GM12878 (cell line): ENCODE measurements around the gene RCL1. TPM values are rescaled to one million over a fixed set of nuclear protein-coding genes. Genes with fewer than 3 reads are reported as not detected.

ENCODE experiments used
- ATAC-seq: fragments of 200-7000 bp; cut with Tn5 transposase; 3 replicates; pipeline ENCODE4 v1.9.1; 2020; ENCODE audit warnings: mild to moderate bottlenecking, moderate library complexity
- BruUV-seq: library from RNA; stranded (reverse); fragments of 400-500 nt; replicated peaks from 2 replicates; lab custom pipeline; 2021; lab: Mats Ljungman, UMichigan
- CTCF ChIA-PET: fragments of 300-600 bp; sonication (Branson Sonifier 250); formaldehyde crosslinking; extraction: SDS; loops from one replicate; lab custom pipeline; 2021; ENCODE audit warnings: inconsistent platforms; lab: Yijun Ruan, JAX
- POLR2A ChIA-PET: fragments of 350-600 bp; formaldehyde crosslinking; extraction: SDS; loops from one replicate; lab custom pipeline; 2021; ENCODE audit warnings: inconsistent platforms; lab: Charles Lee
- RAD21 ChIA-PET: fragments of 300-600 bp; sonication (Branson Sonifier 250); formaldehyde crosslinking; loops from one replicate; lab custom pipeline; 2023; ENCODE audit warnings: antibody characterized with exemption; ENCODE audit not compliant: unreplicated experiment; lab: Charles Lee
- SMC1A ChIA-PET: fragments of 300-600 bp; sonication (Branson Sonifier 250); formaldehyde crosslinking; loops from one replicate; lab custom pipeline; 2023; ENCODE audit not compliant: unreplicated experiment, uncharacterized antibody; lab: Charles Lee
- DNase-seq: peaks from one replicate; pipeline ENCODE4 v3.0.0-alpha.2; 2011; ENCODE audit warnings: low read depth, low spot score
- FAIRE-seq: peaks from 3 replicates; lab custom pipeline; 2011; peaks lifted over from hg19 to GRCh38; lab: Jason Lieb, UNC
- H2AFZ ChIP-seq: 2 replicates; pipeline ENCODE4 v1.6.0; 2011; ENCODE audit warnings: low read depth, low read length, control low read depth; ENCODE audit not compliant: control insufficient read depth
- H3K27ac ChIP-seq: 2 replicates; pipeline ENCODE4 v1.5.1; 2011; ENCODE audit warnings: control low read depth; ENCODE audit not compliant: control insufficient read depth, insufficient read depth
- H3K27me3 ChIP-seq, 2 experiments: replicated peaks in 1 of 2; 2 replicates each; pipeline versions ENCODE4 v1.6.0 to v1.6.1; 2011; ENCODE audit warnings: low read length in 1 of 2; ENCODE audit not compliant: control insufficient read depth in 2 of 2, insufficient read depth in 2 of 2
- H3K36me3 ChIP-seq, 2 experiments: 2 replicates each; pipeline ENCODE4 v1.5.1; 2011; ENCODE audit warnings: low read length in 1 of 2; ENCODE audit not compliant: control insufficient read depth in 2 of 2, insufficient read depth in 2 of 2
- H3K4me1 ChIP-seq: 2 replicates; pipeline ENCODE4 v1.6.1; 2011; ENCODE audit warnings: mild to moderate bottlenecking, low read length, moderate library complexity, mixed read lengths; ENCODE audit not compliant: control insufficient read depth, insufficient read depth
- H3K4me2 ChIP-seq: 2 replicates; pipeline ENCODE4 v1.6.0; 2011; ENCODE audit warnings: control low read depth; ENCODE audit not compliant: control insufficient read depth, insufficient read depth
- H3K4me3 ChIP-seq: fragments of 200-600 bp; sonication (generic); 2 replicates; pipeline ENCODE4 v1.5.1; 2016
- H3K79me2 ChIP-seq: 2 replicates; pipeline ENCODE4 v1.6.0; 2011; ENCODE audit warnings: low read length; ENCODE audit not compliant: control insufficient read depth, insufficient read depth
- H3K9ac ChIP-seq: 2 replicates; pipeline ENCODE4 v1.8.0; 2011; ENCODE audit warnings: low read length, control low read depth, mixed read lengths; ENCODE audit not compliant: control insufficient read depth, insufficient read depth
- H3K9me3 ChIP-seq: replicated peaks from 3 replicates; pipeline ENCODE4 v1.5.1; 2011; ENCODE audit warnings: mild to moderate bottlenecking, low read length; ENCODE audit not compliant: control insufficient read depth, insufficient read depth
- H4K20me1 ChIP-seq: 2 replicates; pipeline ENCODE4 v1.6.0; 2011; ENCODE audit not compliant: control insufficient read depth, insufficient read depth
- ASH2L ChIP-seq: fragments of 300-600, 200-600 bp; sonication (generic); IDR thresholded peaks from 2 replicates; pipeline ENCODE4 v1.6.1; 2017; ENCODE audit warnings: low read depth, mild to moderate bottlenecking, borderline replicate concordance
- ATF7 ChIP-seq: fragments of 450-650 bp; IDR thresholded peaks from 2 replicates; pipeline ENCODE4 v1.6.1; 2016; ENCODE audit warnings: low read depth, mild to moderate bottlenecking
- CREB1 ChIP-seq: IDR thresholded peaks from 2 replicates; pipeline ENCODE4 v1.6.1; 2012; ENCODE audit warnings: low read depth, mild to moderate bottlenecking, inconsistent platforms
- FOXM1 ChIP-seq: IDR thresholded peaks from 2 replicates; pipeline ENCODE4 v1.6.1; 2012; ENCODE audit warnings: low read depth, mild to moderate bottlenecking, inconsistent platforms, low read length, moderate library complexity
- HDGF ChIP-seq: fragments of 450-650 bp; IDR thresholded peaks from 2 replicates; pipeline ENCODE4 v1.6.1; 2016; ENCODE audit warnings: antibody characterized with exemption
- MEF2A ChIP-seq: IDR thresholded peaks from 2 replicates; pipeline ENCODE4 v1.6.1; 2011; ENCODE audit warnings: low read depth, mild to moderate bottlenecking, low read length, moderate library complexity; ENCODE audit not compliant: insufficient read depth
- MTA2 ChIP-seq: fragments of 450-650 bp; IDR thresholded peaks from 2 replicates; pipeline ENCODE4 v1.6.1; 2016; ENCODE audit warnings: low read depth, mild to moderate bottlenecking, moderate library complexity
- NFYA ChIP-seq: IDR thresholded peaks from 2 replicates; pipeline ENCODE4 v1.6.1; 2011; ENCODE audit warnings: low read depth, mild to moderate bottlenecking, low read length, improper control_type of control experiment, borderline replicate concordance
- POLR2AphosphoS5 ChIP-seq: IDR thresholded peaks from 2 replicates; pipeline ENCODE4 v1.6.1; 2011; ENCODE audit warnings: mild to moderate bottlenecking, low read length, inconsistent platforms
- RB1 ChIP-seq: fragments of 450-650 bp; formaldehyde crosslinking; IDR thresholded peaks from 2 replicates; pipeline ENCODE4 v1.6.1; 2017; ENCODE audit warnings: mild to moderate bottlenecking, borderline replicate concordance
- SIX5 ChIP-seq: IDR thresholded peaks from 2 replicates; pipeline ENCODE4 v1.6.1; 2011; ENCODE audit warnings: mild to moderate bottlenecking, low read depth, low read length, moderate library complexity; ENCODE audit not compliant: severe bottlenecking
- TCF12 ChIP-seq: IDR thresholded peaks from 2 replicates; pipeline ENCODE4 v1.6.1; 2011; ENCODE audit warnings: low read depth, mild to moderate bottlenecking, low read length
- ZNF207 ChIP-seq: fragments of 450-650 bp; IDR thresholded peaks from 2 replicates; pipeline ENCODE4 v1.6.1; 2014; ENCODE audit warnings: antibody characterized with exemption, mild to moderate bottlenecking, borderline replicate concordance
- WGBS: methylation state at CpG from one replicate; pipeline ENCODE4 v1.1.6; 2016; ENCODE audit warnings: low lambda C conversion rate; ENCODE audit not compliant: insufficient replicate concordance, insufficient coverage; ENCODE audit errors: missing lambda C conversion rate; 5-methylcytosine and 5-hydroxymethylcytosine counted together
- in situ Hi-C: fragments of 300-500 bp; cut with MboI; formaldehyde crosslinking; loops from 9 replicates; pipeline ENCODE4 v1.14.3; 2018; ENCODE audit warnings: mixed read lengths
- intact Hi-C: fragments of 100-400 bp; cut with micrococcal nuclease; formaldehyde crosslinking; loops from one replicate; pipeline ENCODE4 v1.14.2; 2022; ENCODE audit not compliant: unreplicated experiment
- polyA plus RNA-seq, 11 experiments: library from polyadenylated mRNA; depleted of rRNA in 4 of 11; unstranded in 6 of 11; stranded (reverse) in 5 of 11; fragments of >200 nt; fragmentation: Nextera tagmentation in 4 of 11; fragmentation: Illumina TruSeq in 1 of 11; extraction: Ambion mirVana in 4 of 11; extraction: Trizol in 1 of 11; gene quantifications; 1 replicate in 1 of 11; 2 replicates in 10 of 11; pipeline versions ENCODE4 v1.2.1 to v1.2.3, GENCODE V29; 2011 to 2016; ENCODE audit warnings: inconsistent platforms in 2 of 11, missing spikeins in 2 of 11, low read depth in 1 of 11
- total RNA-seq, 4 experiments: library from RNA; depleted of rRNA in 3 of 4; stranded (reverse); fragments of >200 nt in 3 of 4; fragmentation: Illumina TruSeq in 1 of 4; extraction: Trizol in 1 of 4; gene quantifications; 2 replicates each; pipeline versions ENCODE4 v1.2.1 to v1.2.3, GENCODE V29; 2013 to 2021
- TF ChIP-seq, protein P1 (sequence below): IDR thresholded peaks from 2 replicates; pipeline ENCODE4 v1.6.1; 2012; ENCODE audit warnings: low read depth, low read length, improper control_type of control experiment
- TF ChIP-seq, protein P2 (sequence below): fragments of 150-350 bp; IDR thresholded peaks from 2 replicates; pipeline ENCODE4 v1.6.1; 2016; ENCODE audit warnings: low read depth, low read length
- TF ChIP-seq, protein P3 (sequence below): fragments of 450-650 bp; formaldehyde crosslinking; IDR thresholded peaks from 2 replicates; pipeline ENCODE4 v1.5.0; 2022; ENCODE audit warnings: mild to moderate bottlenecking, missing genetic modification characterization

The RCL1 gene
- total and polyA plus RNA-seq, 10 of the 15 experiments (the other 5 are each of a cell fraction or from before 2014, with no cell fraction given): 21.1 to 46.8 (median 30.5) TPM

DNA sequence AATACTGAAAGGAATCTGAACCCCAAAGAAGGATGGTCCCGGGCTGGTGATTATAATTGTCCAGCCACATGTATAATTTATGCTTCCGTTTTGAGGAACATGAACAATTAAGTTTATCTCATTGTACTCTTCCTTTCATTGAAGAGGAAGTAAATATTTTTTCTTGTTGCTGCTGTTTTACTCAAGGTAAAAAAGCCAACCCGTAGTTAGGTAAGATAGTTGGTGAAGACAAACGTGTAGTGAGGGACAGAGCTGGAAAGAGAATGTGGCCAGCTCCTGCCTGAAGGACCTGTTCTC is 5.1 kb downstream of the RCL1 start:
- in situ Hi-C loops (no loop called here), intact Hi-C loops (loop anchor here (10.0 kb wide), 1 partner anchor 187 kb away; the partner anchor contains the start of gene JAK2)
- no TSS peak for BruUV-seq
- ChIA-PET SMC1A (interaction anchor here (0.7 to 3.2 kb wide), 10 partner anchors 11 to 192 kb away, joined by 3 to 16 read pairs (median 4); partner anchors contain the start of gene JAK2), POLR2A (interaction anchor here (1.3 kb wide), 1 partner anchor 17 kb away, joined by 6 read pairs; no protein-coding TSS in a partner anchor), CTCF (interaction anchor here (0.6 to 3.9 kb wide), 16 partner anchors 10 to 389 kb away, joined by 3 to 18 read pairs (median 4); no protein-coding TSS in a partner anchor), RAD21 (interaction anchor here (0.9 to 1.8 kb wide), 4 partner anchors 10 to 26 kb away, joined by 3 to 5 read pairs (median 4); no protein-coding TSS in a partner anchor)
- FAIRE-seq: no peak
- peak overlapping the region; percentile 51 for H3K4me3 ChIP-seq
- no peak for ATAC-seq
- no peaks in the 10 kb centered on the region for H3K27me3 ChIP-seq
- peak overlapping the region; percentile 24 for H3K9ac ChIP-seq
- H4K20me1 ChIP-seq: no peaks in the 10 kb centered on the region
- peaks cover 11% of the 10 kb centered on the region; the same call in 1 of the 2 replicates for H3K4me1 ChIP-seq
- no peaks in the 10 kb centered on the region for H3K36me3 ChIP-seq
- WGBS: 7% methylated on average over 4 of the region's 4 CpGs
- H2AFZ ChIP-seq: peak overlapping the region; percentile 13
- no peak for DNase-seq
- H3K9me3 ChIP-seq: no peaks in the 10 kb centered on the region; the same call in 2 of the 3 replicates
- H3K79me2 ChIP-seq: peaks cover 91% of the 10 kb centered on the region
- H3K27ac ChIP-seq: peak overlapping the region; percentile 10; the same call in 1 of the 2 replicates
- H3K4me2 ChIP-seq: peak overlapping the region; percentile 83
- TF ChIP-seq SIX5: no peak
- no peak for TF ChIP-seq NFYA
- TF ChIP-seq ZNF207: no peak
- TF ChIP-seq, protein P1, sequence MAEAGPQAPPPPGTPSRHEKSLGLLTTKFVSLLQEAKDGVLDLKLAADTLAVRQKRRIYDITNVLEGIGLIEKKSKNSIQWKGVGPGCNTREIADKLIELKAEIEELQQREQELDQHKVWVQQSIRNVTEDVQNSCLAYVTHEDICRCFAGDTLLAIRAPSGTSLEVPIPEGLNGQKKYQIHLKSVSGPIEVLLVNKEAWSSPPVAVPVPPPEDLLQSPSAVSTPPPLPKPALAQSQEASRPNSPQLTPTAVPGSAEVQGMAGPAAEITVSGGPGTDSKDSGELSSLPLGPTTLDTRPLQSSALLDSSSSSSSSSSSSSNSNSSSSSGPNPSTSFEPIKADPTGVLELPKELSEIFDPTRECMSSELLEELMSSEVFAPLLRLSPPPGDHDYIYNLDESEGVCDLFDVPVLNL: no peak
- TF ChIP-seq, protein P2, sequence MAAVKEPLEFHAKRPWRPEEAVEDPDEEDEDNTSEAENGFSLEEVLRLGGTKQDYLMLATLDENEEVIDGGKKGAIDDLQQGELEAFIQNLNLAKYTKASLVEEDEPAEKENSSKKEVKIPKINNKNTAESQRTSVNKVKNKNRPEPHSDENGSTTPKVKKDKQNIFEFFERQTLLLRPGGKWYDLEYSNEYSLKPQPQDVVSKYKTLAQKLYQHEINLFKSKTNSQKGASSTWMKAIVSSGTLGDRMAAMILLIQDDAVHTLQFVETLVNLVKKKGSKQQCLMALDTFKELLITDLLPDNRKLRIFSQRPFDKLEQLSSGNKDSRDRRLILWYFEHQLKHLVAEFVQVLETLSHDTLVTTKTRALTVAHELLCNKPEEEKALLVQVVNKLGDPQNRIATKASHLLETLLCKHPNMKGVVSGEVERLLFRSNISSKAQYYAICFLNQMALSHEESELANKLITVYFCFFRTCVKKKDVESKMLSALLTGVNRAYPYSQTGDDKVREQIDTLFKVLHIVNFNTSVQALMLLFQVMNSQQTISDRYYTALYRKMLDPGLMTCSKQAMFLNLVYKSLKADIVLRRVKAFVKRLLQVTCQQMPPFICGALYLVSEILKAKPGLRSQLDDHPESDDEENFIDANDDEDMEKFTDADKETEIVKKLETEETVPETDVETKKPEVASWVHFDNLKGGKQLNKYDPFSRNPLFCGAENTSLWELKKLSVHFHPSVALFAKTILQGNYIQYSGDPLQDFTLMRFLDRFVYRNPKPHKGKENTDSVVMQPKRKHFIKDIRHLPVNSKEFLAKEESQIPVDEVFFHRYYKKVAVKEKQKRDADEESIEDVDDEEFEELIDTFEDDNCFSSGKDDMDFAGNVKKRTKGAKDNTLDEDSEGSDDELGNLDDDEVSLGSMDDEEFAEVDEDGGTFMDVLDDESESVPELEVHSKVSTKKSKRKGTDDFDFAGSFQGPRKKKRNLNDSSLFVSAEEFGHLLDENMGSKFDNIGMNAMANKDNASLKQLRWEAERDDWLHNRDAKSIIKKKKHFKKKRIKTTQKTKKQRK: no peak
- no peak for TF ChIP-seq FOXM1
- no peak for TF ChIP-seq HDGF
- no peak for TF ChIP-seq MEF2A
- TF ChIP-seq MTA2: no peak
- TF ChIP-seq TCF12: no peak
- TF ChIP-seq POLR2AphosphoS5: no peak
- TF ChIP-seq ASH2L: no peak
- TF ChIP-seq RB1: no peak
- TF ChIP-seq, protein P3, sequence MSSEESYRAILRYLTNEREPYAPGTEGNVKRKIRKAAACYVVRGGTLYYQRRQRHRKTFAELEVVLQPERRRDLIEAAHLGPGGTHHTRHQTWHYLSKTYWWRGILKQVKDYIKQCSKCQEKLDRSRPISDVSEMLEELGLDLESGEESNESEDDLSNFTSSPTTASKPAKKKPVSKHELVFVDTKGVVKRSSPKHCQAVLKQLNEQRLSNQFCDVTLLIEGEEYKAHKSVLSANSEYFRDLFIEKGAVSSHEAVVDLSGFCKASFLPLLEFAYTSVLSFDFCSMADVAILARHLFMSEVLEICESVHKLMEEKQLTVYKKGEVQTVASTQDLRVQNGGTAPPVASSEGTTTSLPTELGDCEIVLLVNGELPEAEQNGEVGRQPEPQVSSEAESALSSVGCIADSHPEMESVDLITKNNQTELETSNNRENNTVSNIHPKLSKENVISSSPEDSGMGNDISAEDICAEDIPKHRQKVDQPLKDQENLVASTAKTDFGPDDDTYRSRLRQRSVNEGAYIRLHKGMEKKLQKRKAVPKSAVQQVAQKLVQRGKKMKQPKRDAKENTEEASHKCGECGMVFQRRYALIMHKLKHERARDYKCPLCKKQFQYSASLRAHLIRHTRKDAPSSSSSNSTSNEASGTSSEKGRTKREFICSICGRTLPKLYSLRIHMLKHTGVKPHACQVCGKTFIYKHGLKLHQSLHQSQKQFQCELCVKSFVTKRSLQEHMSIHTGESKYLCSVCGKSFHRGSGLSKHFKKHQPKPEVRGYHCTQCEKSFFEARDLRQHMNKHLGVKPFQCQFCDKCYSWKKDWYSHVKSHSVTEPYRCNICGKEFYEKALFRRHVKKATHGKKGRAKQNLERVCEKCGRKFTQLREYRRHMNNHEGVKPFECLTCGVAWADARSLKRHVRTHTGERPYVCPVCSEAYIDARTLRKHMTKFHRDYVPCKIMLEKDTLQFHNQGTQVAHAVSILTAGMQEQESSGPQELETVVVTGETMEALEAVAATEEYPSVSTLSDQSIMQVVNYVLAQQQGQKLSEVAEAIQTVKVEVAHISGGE (CRISPR knock-in tag): no peak
- no peak for TF ChIP-seq ATF7
- TF ChIP-seq CREB1: no peak
